T47D (cell line): Measurements from ENCODE around the gene SLIT3.
A peak's percentile ranks its signal among the peaks of the same experiment; 100 is the strongest.

Experiments
- DNase-seq, 2 experiments: peaks; one replicate each; pipeline versions ENCODE4 v3.0.0 to v3.0.0-alpha.2; 2011 to 2012; ENCODE audit warnings: low read depth in 1 of 2, low spot score in 1 of 2
- JUND ChIP-seq: IDR thresholded peaks from 2 replicates; pipeline ENCODE4 v1.6.1; 2012; ENCODE audit warnings: low read depth
- in situ Hi-C: cut with HindIII; loops from 2 replicates; pipeline ENCODE4 v1.10.0; 2016; ENCODE audit warnings: low sequenced_read_pairs, low pct_unique_long_range_greater_than_20kb

SLIT3 gene

DNA sequence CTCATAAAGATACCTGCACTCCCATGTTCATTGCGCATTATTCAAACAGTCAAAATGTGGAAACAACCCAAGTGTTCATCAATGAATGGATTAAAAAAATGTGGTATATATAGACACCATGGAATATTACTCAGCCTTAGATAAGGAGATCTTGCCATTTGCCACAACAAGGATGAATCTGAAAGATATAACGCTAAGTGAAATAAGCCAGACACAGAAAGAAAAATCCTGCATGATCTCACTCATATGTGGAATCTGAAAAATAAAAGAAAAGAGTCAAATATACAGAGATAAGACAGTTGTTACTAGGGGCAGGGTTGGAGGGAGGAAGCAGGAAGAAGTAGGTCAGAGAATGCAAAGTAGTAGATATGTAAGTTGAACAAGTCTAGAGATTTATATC lies 17.6 kb upstream of the SLIT3 start:
- no peak for DNase-seq
- TF ChIP-seq JUND: no peak
- in situ Hi-C loops: no loop called here

DNA sequence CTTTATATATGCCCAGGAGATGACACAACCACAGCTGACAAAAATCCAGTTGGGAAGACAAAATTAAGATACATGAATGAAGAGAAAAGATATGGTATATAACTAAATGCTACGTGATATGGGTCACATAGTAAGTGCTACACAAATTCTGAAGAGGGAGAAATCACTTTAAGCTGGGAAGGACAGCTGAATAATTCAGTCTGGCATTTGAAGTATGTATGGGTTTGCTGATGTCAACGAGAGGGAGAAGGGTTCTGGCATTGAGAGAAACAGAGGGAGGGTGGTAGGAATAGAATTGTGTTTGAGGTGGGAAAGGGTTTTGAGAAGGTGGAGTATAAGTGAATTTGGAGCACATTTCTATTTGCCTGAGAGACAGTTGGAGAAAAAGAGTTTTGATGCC lies 6.7 kb upstream of the SLIT3 start:
- DNase-seq: no peak
- TF ChIP-seq JUND: no peak
- in situ Hi-C loops: no loop called here

DNA sequence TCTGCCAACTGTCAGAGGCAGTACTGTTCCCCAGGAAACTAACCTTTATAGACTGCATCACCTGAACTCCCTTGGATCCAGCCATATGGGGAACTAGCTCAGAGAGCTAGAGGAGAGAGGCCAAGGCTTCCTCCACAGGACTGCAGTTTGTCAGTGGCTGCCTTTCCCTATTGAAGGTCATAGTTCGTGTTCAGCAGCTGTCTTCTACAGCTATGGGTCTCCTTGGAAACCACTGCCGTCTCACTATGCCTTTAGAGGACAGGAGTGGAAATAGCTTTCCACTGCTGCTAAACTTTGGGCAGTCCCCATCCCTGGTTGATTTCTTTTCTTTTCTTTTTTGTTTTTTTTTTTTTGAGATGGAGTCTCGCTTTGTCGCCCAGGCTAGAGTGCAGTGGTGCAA lies 4.4 kb upstream of the SLIT3 start:
- in situ Hi-C loops: no loop called here
- TF ChIP-seq JUND: no peak
- no peak for DNase-seq

DNA sequence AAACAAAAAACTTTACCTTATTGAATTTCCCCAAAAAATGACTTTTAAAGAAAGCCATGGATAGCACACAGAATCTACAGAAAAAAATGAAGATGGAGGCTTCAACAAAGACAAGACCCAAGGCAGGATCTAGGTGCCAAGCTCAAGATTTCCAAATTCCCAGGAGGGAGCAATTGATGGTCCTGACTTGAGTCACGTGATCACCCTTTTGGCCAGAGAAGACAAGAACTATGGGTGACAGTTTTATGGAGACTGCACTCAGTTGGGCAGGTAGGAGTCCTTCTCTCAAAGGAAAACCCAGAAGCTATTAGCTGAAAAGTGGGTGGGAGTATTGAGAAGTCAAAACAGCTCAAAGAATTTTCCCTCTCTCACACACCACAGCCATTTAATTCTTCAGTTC lies 3.2 kb upstream of the SLIT3 start:
- TF ChIP-seq JUND: no peak
- DNase-seq: no peak
- in situ Hi-C loops: no loop called here

DNA sequence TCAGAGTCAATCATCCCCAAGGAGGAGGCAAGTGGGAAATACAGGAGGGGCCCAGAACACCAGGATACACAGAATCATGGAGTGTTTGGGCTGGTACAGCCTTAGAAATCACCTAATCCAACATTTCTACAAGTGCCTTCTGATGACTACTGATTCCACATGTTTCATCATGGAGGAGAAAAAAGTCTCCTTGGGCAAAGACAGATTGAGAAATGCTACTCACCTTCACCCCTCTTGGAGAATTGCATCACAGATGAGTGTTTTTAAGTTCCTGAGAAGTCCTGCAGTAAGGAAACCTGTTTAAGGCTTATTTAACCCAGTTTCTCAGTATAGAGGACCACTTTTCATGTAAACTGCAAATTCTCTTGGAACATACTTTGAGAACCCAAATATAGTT lies 2.2 kb upstream of the SLIT3 start:
- in situ Hi-C loops: no loop called here
- DNase-seq: no peak
- no peak for TF ChIP-seq JUND

DNA sequence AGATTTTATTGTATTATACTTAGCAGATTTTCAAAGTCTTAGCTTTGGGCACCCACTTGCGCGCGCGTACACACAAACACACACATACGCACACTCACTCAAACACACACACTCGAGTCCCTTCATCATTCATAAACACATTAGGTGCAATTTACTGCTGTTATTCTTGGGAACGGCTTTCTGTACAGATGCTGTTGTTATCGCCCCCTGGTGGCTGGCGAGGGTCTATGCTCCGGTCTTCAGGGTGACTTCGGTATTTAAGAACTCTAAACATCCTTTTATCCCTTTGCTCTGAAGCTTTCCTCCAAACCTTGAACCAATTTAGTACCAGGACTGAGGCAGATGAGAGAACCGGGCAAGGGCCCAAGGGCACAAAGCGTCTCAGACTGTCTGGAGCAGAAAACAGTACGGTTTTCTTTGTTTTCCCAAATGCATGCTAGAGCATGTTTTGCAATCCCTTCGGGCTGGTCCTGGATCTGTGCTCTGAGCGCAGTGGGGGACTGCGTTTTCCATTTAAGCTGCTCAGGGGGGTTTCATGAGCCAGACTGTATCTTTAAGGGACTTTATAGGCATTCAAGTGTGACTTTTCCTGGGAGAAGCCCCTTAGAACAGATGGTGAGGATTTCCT lies 1.7 kb upstream of the SLIT3 start:
- peak; percentile 82 to 84 for DNase-seq
- in situ Hi-C loops: no loop called here
- no peak for TF ChIP-seq JUND

DNA sequence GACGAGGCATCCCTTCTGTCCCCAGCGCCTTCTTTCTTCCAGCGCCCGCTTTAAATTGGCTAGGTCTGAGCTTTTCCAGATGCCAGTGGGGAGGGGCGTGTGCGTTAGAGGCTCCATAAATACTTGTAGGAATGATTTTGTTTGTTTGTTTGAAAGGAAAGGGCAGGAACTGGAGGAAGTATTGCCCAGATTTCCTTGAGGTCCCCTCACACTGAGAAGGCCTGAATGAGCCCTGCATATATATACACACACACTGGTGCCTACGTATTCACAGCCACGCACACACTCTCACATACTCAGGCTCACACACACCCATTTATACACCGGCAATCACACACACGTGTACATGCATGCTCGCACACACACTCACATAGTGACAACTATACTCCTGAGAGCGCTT lies 1.0 kb upstream of the SLIT3 start:
- no peak for DNase-seq
- TF ChIP-seq JUND: no peak
- in situ Hi-C loops: no loop called here

DNA sequence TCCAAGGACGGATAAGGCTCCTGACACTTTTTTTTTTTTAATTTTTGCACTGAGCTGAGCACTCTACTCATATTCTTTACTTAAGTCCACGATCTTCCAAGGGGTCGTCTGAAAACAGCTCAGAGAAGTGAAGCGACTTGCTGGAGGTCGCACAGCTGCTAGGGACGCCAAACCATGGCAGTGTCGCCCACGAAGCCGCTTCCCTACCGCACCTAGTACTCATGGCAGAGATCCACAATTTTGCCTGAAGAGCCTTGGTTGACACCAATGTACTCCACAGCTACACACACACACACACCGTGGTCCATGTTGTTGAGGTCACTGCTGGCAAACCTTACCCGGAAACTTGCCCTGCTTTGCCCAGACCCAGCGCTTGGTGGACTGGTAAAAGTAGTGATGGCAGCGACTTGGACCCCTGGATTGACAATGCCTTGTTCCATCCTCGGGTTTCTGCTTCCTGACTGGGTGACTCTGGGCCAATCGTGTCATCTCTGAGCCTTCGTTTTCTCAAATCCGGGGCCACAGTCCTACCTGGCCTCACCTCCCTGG lies 521 bp upstream of the SLIT3 start:
- no peak for DNase-seq
- in situ Hi-C loops: no loop called here
- TF ChIP-seq JUND: no peak

DNA sequence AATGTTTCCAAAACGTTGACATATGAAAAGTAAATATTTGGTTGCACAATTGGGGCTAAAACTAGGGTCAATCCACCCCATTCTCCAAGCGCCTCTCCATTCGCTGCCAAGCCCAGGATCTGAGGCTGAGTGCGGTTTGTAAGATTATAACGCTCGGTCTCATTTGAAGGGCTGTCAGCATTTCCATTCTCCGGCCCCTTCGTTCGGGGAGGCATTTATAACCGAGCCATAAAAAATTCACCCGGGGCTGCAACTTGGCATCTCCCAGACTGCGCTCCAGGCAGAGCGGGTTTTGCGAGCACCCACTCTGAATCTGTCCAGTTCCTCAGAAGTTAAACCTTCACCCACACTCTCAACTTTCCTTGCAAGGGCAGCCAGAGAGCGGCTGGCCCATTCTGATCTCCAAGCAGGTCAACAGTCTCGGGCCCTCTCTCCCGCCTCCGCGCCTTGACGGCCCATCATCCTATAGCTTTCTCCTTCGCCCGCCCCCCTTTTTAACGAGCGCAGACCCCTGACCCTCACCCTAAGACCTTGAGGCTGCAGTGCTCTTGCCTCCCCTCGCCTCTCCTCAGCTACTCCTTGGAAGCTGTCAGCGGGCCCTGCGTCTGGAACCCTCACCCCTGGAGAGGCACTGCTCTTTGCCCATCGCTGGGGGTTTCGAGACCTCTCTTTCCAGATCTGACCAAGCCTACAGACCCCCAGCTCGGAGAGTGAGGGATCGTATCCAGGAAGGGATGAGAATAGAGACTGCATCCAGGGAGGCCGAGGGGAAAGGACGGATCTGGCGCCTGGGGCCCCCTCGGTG lies 1.1 kb downstream of the SLIT3 start:
- in situ Hi-C loops: no loop called here
- DNase-seq: no peak
- no peak for TF ChIP-seq JUND

DNA sequence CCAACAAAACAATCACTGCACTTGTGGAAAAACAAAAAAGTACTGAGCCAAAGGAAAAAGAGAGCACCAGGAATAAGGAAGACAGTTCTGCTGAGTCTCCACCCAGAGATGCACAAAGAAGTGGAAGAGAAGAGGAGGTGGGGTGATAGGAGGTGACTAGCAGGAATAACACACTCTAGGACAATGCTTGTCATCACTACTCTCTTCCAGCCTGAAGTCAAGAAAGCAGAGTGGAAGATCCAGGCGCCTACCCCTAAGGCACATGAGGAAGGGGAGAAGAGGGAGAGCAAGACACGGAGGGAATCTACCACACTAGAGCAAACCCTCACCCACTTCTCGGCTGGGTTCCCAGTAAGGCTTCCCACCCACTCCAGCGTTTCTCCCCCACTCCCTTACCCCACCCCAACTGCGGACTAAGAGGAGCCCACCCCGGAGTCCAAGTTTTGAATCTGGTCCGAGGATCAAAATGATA lies 1.7 kb downstream of the SLIT3 start:
- no peak for TF ChIP-seq JUND
- no peak for DNase-seq
- in situ Hi-C loops: no loop called here

DNA sequence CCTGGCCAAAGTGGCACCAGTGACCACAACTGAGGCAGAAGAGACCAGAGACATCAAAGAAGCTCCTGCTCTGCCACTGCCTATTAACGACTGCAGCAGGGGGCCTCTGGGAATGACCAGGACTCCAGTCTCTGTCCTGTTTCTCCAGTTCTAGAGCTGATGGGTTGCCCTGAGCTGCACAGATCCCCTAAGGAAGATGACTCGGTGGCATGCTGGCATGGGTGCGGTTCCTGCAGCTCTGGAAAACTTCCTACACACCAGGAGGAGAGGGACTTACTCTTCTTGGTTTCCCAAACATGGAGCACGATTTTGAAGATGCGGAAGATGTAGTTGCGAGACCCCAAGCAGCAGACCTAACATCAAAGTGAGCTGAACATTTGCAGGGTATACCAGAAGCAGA lies 2.7 kb downstream of the SLIT3 start:
- DNase-seq: no peak
- TF ChIP-seq JUND: no peak
- in situ Hi-C loops: no loop called here

DNA sequence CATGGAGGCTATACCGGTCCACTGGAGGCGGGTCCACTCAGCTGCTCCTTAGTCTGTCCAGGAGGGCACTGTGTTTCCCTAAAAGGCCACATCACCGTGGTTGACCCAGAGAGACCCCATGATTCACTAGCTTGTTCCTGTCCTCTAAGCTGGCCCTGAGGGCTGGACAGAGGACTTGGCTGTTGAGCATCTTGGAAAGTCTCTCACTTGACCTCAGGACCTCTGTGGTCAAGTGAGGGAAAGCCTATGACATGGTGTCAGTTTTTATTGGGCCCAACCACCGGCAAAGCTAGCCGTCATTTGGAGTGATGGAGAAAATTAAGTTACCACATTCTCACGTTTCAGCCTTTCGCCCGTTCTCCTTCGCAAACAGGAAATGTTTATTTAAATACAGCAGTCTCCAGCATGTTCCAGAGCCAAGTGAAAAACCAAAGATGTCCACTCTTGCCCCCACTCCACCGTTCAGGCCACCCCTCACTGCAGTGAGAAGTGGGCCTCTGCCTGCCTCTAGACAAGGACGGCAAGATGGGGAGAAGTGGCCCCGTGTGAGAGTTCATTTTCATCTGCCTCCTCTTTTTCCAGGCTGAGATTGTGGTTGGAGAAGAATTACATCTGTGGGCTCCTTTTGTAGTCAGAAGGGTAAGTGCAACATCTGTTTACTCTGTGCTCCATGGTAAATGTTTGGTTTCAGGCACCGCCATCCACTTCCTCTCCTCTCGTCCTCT lies 4.4 kb downstream of the SLIT3 start:
- DNase-seq: no peak
- TF ChIP-seq JUND: no peak
- in situ Hi-C loops: no loop called here

DNA sequence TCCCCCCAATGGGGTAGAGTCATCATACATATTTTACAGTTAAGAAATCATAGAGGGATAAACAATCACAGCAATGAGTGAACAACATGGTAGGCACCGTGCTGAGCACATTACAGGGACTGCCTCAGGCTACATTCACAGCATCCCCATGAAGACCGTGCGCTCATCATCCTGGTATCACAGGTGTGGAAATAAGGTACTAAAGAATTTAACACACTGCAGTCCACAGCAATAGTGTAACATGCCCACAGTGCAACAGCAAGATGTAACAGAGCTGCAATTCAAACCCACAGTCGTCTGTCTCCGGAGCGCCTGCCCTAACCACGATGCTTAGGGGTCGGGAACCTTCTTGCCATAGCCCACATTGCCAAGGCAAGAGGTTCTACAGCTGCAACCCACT lies 5.6 kb downstream of the SLIT3 start:
- no peak for TF ChIP-seq JUND
- in situ Hi-C loops: no loop called here

More for the DNA sequence above, 5.6 kb downstream of the SLIT3 start:
- DNase-seq: no peak
